GM21576 (cell line): ENCODE measurements around the gene DEFB124.
"Not testable (repeated sequence)": the region's sequence is repeated elsewhere in the genome, so short reads cannot be mapped to it uniquely, and the experiment has no call there.

Source experiments
- ATAC-seq: cut with Tn5 transposase; IDR thresholded peaks from one replicate; pipeline ENCODE4 v1.9.1; 2021; ENCODE audit warnings: mild to moderate bottlenecking, moderate library complexity; ENCODE audit not compliant: unreplicated experiment

Gene DEFB124

DNA sequence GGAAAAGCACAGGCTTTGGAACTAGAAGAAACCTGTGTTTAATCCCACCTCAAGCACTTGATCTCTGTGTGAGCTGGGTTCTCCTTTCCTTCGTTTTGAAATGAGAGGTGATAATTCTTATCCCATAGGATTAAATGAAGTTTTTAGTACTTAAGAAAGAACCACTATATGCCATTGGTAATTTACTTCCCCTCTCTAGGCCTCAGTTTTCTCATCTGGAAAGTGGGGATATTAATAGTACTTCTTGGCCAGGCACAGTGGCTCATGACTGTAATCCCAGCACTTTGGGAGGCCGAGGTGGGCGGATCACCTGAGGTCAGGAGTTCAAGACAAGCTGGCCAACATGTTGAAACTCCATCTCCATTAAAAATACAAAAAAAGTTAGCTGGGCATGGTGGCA is 14.2 kb upstream of the DEFB124 start:
- ATAC-seq = no peak

DNA sequence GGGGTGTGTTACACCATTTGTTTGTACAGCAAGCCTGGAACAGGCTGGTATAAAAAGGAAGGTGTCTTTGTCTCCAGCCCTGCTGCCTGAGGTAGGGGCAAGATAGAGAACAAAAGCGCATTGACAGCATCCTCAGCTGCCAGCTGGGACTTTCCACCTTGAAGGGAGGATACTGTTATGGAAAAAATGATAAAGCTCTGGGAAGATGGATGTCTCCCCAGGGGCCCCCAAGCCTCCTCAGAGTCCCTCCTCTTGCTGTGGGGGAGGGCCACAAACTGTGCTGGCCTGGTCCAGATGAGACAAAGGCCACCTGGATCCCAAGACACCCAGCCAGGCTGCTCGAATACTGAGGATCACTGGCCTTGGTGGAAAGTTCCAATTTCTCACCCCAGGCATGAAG is 13.2 kb upstream of the DEFB124 start:
- ATAC-seq = no peak

DNA sequence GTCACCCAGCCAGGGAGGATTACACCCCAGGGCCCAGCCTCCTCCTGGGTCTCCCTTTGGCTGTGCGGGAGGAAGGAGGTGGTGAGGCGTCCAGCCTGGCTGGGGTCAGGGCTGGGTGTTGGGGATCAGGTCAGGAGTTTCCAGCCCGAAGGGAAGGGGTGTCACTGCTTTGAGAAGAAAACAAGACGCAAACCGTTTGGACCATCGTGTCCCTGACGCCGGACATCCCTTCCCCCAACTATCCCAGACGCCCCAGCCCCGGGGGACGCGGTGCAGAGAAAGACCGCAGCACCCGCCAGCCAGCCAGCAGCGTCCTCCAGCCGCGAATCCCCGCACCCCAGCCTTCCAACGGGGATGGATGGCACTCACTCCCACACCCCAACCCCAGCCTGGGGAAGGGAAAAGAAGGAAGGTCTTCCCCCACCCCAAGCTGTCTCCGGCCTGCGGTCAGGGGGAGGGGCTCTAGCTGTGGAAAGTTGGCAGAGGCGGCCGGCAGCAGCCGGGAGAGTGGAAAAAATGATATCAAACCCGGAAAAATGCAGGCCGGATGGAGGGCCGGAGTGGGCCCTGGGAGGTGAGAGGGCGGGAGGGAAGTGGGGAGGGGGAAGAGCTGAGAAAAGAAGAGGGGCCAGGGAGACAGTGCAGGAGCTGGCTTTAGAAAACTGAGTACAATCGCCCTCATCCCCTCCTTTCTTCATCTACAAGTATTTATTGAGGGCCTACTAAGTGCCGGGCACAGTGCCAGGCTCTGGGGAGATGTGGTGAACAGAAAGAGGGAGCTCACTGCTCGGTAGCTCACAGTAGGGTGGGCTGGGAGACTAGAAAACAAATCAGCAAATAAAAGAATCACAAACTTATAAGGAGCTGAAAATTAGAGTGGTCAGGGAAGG is 10.8 kb upstream of the DEFB124 start:
- ATAC-seq = no peak

DNA sequence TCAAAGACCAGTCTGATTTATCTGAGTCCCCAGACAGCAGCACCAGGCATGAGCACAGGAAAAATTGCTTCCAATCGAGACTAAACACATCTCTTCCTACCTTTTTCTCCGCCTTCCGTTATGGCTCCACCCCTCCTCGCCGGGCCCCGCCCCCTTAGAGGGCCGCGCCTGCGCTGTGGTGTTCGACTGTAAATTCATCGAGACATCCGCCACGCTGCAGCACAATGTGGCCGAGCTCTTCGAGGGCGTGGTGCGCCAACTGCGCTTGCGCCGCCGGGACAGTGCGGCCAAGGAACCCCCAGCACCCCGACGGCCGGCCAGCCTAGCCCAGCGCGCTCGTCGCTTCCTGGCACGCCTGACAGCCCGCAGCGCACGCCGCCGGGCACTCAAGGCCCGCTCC is 9.1 kb upstream of the DEFB124 start:
- no peak for ATAC-seq

DNA sequence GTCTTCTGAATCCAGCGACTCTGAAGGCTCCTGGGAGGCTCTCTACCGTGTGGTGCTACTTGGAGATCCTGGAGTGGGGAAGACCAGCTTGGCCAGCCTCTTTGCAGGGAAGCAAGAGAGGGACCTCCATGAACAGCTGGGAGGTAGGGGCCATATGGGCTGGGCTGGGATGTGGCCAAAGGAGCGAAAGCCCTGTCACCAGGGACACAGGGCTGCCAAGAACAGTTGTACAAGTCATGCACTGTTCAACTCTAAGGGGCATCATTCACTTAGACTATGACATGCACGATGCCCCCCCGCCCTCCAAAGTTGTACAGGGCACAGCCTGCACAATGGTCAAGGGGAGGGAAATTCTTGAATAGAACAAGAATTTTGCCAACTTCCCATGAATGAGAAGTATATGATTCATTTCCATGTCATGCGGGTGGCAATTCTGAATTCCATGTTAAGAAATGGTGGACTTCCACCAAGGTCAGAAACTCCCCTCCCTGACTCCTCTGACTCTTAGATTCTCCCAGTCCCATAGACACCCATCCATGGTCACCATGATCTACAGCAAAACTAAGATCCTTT is 1.8 kb upstream of the DEFB124 start:
- ATAC-seq = no peak

DNA sequence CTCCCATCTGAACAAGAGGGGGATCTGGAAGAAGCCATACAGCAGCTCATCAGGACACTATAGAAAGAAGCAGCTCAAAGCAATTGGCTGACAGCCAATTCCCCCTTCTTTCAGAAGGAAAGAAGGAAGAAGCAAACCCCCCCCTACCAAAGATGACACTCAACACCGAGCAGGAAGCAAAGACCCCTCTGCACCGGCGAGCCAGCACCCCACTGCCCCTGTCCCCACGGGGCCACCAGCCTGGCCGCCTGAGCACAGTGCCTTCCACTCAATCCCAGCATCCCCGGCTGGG is 1.3 kb upstream of the DEFB124 start:
- ATAC-seq = no peak

DNA sequence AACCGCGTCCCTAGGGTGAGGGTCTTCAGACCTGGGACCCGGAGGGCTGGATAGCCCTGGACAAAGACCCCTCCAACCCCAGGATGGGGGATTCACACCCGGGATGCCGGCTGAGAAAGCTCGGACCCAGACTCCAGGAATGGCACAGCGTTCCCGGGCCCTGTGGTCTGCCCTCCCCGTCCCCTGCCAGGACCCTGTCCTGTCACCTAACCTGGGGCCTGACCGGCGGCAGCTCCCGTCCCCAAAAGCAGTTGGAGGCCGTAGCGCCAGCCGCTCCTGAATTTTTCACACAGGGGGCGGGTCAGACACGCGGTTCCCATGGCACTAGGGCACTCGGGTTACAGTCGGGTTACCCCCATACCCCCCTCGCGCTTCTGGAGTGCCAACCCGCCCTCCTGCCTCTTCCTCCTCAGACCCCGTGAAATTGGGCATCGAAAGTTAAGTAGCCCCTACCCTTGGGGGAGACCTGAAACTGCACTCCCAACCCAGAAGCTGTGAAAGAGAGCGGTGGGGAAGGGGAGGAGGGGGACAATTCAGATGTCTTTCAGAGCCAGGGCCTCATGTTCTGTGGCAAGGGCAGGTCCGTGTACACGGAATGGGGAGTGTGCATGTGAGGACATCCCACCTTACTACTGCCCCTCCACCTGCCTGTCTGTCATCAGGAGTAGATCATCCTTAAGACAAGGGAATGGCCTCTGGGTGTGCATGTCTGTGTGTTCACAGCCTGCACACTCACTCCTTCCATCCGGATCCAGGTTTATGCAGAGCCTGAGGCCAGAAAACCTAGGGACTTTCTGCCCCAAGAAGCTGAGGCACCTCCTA is 756 bp upstream of the DEFB124 start:
- ATAC-seq = no peak

DNA sequence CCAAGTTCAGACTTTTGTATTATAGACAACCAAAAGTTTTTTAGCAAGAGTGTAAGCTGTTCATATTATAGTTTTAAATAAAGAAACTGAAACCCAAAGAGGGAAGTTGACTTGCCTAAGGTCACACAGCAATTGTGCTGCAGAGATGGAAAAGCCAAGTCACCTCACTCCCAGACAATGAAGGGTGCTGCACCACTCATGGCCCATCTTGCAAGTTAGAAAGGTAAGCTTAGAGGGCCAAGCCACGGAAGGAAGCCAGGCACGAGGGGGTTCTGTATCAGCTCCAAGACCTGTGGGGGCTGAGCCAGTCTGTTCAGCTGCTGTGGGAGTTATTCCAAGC is 860 bp downstream of the DEFB124 start:
- peak; percentile 75 for ATAC-seq

DNA sequence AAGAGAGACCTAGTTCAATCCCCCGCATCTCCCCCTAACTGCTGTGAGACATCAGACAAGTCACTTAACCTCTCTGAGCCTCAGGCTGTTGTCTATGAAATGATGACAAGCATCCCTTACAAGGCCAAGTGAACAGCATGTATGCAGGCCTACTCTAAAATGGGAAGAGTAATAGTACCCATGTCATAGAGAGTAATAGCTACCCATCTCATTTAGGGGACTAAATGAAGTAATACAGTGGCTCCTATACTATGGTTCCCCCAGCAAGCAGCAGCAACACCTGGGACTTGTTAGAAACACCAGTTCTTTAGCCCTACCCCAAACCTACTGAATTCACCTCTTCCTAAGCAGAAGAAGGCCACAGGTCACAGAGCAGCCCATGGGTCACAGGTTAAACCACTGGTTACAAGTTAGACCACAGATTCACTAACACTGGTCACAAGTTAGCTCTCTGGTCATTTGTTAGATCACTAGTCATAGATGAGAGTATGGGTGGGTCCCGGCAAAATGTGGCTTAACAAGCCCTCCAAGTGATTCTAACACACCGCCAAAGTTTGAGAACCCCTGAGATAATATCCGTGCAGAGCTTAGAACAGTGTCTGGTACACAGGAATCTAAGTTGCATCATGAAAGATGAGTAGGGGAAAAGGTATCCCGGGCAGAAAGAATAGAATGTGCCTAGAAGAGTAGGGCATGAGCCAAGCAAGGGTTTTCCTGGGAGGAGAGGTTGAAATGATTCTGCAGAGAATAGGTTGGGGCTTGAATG is 1.4 kb downstream of the DEFB124 start:
- no peak for ATAC-seq

DNA sequence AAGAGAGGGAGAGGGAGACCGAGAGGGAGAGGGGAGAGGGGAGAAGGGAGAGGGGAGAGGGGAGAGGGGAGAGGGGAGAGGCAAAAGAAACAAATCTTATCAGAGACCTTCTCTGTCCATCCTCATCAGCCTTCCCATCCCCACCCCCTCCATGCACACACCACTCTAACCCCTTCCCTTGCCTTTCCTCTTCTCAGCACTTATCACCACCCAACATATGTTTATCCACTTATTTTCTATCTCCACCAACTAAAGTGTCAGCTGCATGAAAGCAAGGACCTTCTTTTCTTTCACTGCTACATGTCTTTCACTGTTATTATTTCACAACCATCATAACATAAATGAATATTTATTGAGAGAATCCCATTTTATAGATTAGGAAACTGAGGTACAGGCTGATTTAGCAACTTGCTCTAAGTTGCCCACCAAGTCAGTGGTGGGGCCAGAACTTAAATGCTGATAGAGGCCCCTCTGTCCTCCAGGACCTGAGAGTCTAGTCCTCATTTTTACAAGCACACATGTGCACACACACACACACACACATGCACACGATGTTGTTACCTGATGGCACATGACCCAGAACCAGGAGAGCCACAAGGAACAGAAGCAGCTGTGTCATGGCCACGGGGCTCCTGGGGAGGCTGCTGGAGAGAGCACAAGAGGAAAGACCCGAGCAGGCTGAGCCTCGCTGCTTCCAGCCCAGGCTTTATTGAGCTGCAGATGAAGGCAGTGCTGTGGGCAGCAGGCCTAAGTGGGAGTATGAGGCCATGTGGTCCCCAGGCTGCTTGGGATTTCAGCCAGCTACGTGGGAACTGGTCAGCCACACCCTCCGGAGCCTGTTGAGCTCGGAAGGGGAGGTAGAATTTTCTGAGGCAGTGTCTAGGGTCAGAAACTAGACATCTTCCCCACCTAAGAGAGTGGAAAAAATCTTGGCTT is 2.3 kb downstream of the DEFB124 start:
- no peak for ATAC-seq

DNA sequence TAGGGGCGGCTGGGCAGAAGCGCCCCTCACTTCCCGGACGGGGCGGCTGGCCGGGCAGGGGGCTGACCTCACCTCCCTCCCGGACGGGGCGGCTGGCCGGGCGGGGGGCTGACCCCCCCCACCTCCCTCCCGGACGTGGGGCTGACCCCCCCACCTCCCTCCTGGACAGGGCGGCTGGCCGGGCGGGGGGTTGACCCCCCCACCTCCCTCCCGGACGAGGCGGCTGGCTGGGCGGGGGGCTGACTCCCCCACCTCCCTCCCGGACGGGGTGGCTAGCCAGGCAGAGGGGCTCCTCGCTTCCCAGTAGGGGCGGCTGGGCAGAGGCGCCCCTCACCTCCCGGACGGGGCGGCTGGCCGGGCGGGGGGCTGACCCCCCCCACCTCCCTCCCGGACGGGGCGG is 4.0 kb downstream of the DEFB124 start:
- ATAC-seq = not testable (repeated sequence)

DNA sequence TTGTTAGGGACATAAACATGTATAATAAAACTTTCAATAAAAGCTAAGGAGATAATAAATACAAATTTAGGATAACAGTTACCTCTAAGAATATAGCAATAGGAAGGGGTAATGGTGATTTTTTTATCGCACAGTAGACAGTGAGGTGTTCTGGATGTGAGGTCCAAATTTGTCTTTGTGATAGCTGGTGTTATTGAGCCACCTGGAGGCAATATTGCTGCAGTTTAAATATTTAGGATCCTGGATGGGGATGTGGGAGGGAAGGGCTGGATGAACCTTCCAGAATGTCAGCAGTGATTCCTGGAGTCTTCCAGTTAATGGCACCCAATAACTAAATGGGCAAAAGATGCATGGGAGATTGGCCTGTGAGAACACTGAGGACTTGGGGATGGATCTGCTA is 20.6 kb downstream of the DEFB124 start:
- ATAC-seq = no peak

DNA sequence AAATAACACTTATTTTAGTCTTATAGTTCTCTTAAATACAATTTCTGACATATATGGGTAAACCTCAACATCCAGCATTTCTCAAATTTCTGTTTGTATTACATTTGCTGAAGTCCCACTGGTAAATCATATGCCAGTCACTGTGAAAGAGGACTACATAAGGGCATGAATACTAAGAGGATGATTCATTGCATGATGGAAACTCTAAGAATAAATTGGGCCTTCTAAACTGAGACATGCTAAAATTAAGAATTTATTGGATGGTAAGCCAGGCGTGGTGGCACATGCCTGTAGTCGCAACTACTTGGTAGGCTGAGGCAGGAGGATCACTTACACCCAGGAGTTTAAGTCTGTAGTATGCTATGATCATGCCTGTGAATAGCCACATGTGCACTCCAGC is 22.4 kb downstream of the DEFB124 start:
- ATAC-seq = no peak

DNA sequence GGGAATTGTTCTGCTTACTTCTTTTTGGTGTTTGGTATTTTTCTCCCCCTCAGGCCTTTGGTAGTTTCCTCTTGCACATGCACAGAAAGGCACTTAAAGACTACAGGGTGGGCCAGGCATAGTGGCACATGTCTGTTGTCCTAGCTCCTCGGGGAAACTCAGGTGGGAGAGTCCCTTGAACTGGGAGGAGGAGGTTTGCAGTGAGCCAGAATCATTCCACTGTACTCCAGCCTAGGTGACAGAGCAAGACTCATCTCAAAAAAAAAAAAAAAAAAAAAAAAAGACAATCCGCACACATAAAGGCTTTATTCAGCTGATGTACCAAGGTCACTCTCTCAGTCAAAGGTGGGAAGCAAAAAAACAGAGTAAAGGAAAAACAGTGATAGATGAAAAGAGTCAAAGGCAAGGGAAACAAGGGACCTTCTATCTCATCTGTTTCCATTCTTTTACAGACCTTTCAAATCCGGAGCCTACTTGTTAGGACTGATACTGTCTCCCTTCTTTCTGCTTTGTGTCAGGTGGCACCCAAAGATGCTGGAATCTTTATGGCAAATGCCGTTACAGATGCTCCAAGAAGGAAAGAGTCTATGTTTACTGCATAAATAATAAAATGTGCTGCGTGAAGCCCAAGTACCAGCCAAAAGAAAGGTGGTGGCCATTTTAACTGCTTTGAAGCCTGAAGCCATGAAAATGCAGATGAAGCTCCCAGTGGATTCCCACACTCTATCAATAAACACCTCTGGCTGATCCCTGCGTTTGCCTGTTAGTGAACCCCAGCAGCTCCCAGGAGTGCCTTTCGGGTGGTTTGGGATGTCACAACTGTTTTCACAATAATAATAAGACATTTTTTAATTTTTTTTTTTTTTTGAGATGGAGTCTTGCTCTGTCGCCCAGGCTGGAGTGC is 25.2 kb downstream of the DEFB124 start:
- ATAC-seq = no peak

DNA sequence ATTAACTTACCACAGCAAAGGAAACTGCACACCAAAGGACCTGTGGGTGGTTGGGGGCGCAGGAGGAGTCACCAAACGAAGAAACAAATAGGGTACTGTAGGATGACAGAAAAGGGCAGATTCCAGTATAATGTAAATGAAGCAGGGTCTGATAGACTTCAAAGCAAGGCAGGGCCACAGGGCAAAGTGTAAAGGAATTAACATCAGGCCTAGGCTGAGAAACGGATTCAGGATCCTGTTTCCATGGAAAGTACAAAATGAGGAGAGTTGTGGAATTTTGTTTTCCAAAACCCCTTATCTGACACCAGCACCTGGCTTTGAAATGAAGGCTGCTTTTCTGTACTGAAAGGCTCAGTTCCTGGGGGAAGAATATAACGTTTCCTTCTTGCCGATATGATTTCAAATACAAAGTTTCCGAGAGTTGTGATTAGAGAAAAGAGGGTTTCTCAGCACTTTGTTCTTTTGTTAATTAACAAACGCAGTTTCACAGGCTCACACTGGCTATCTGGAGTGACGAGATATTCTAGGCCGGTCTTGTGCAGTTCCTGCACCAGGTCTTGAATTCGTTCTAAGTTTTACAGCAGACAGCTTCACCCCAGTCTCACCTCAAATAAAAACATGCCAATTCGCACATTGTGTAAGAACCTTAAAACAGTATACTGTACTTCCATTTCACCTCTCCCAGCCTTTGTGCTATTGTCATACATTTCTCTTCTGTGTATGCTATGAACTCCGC is 28.7 kb downstream of the DEFB124 start:
- ATAC-seq = no peak

DNA sequence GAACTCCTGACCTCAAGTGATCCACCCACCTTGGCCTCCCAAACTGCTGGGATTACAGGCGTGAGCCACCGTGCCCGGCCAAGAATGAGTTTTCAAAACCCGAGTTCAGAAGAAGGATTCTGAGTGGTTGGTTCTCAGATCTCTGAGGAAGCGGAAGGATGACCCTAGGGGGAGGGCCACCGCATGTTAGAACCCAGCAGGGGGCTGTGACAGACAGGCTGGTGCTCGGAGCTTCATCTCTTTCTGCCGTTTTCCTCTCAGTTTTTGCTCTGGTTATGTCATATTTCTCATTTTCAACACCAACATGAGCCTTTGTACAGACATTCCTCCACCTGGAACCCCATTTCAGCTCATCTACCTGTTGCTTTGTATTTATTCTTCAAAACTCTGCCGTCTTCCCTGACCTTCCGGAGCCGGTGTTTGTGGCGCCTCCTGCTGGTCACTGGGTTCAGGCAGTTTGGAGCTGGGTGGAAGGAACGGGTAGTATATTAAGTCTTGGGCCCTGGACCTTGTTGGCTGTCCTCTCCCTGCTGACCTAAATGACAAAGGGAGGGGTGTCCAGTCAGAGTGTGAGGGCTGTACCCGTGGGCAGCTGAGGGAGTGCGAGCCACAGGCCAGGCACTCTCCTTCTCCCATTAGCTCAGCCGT is 34.8 kb downstream of the DEFB124 start, which contains the start of gene DEFB123:
Gene DEFB123 (plus strand): TSS at position 621 of the 648 bp plus-strand sequence. CDS start 67 bp downstream, outside the sequence.
- ATAC-seq = no peak

DNA sequence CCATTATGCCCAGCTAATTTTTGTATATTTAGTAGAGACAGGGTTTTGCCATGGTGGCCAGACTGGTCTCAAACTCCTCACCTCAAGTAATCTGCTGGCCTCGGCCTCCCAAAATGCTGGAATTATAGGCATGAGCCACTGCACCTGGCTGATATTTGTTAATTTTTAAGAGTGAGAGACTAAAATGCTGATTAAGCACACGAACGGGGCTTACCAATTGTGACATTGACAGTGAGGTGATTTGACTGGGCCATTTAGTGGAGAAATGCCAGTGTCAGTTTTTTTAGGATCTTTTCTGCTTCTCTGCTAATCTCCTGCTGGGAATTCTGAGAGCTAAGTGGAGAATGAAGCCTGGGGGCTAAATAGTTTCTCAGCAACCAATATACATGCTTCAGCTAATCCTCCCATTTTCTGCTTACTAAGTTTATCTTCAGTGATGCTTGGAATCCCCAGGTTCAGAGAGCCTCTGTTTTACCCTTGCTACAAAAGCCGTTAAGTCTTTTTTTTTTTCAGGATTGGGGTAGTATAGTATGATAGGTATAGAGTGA is 44.3 kb downstream of the DEFB124 start:
- ATAC-seq = no peak

DNA sequence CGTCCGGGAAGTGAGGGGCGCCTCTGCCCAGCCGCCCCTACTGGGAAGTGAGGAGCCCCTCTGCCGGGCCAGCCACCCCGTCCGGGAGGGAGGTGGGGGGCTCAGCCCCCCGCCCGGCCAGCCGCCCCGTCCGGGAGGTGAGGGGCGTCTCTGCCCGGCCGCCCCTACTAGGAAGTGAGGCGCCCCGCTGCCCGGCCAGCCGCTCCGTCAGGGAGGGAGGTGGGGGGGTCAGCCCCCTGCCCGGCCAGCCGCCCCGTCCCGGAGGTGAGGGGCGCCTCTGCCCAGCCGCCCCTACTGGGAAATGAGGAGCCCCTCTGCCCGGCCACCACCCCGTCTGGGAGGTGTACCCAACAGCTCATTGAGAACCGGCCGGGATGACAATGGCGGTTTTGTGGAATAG is 47.4 kb downstream of the DEFB124 start:
- not testable (repeated sequence) for ATAC-seq
